ENCODE data around the gene ZNF396. TPM values are rescaled to one million over a fixed set of nuclear protein-coding genes. Genes with fewer than 3 reads are reported as not detected.

Gene ZNF396
- total and polyA plus RNA-seq, 9 of the 15 experiments (the other 6 are each of a cell fraction or from before 2014, with no cell fraction given): 0.73 to 2.3 (median 1.9) TPM

- in situ Hi-C loops (cut with MboI) (no loop called here), intact Hi-C loops (cut with micrococcal nuclease) (loop anchor here (5.0 to 10.0 kb wide), 6 partner anchors 88 to 878 kb away; partner anchors contain the start of genes GALNT1 and INO80C)
- H3K9me3 ChIP-seq (replicated peaks; ENCODE audit: control insufficient read depth, insufficient read depth, low read depth, low read length): no peaks in the 10 kb centered on the region
- no peaks in the 10 kb centered on the region for H3K79me2 ChIP-seq (ENCODE audit: control insufficient read depth, insufficient read depth, low read length)
- ATAC-seq (peak; percentile 60), FAIRE-seq (peak; percentile 69), DNase-seq (ENCODE audit: extremely low read depth in 1 of 4, low spot score in 3 of 4) (peak in 1 of 4 experiments; percentile 67)
- CTCF ChIA-PET (ENCODE audit: low intra/inter-chr PET ratio): no interaction called here
- peaks cover 0 to 5% of the 10 kb centered on the region in 2 experiments; a peak in 1 of 5 replicates for H3K27me3 ChIP-seq (ENCODE audit: control insufficient read depth in 2 of 2, insufficient read depth in 2 of 2, low read length in 2 of 2)
- H3K4me2 ChIP-seq (ENCODE audit: insufficient read depth, low read length): no peak overlapping the region
- H3K36me3 ChIP-seq (ENCODE audit: control insufficient read depth, insufficient read depth, low read length): no peaks in the 10 kb centered on the region
- H3K4me3 ChIP-seq: no peak overlapping the region
- 3% methylated on average over 6 of the region's 6 CpGs for WGBS (ENCODE audit: insufficient coverage, low coverage, missing lambda C conversion rate)
- H3K9me1 ChIP-seq (ENCODE audit: control insufficient read depth, insufficient read depth, low read length): no peaks in the 10 kb centered on the region
- POLR2A ChIA-PET: no interaction called here
- no peak overlapping the region for H3K27ac ChIP-seq (ENCODE audit: extremely low read depth, low read depth, low read length)
- H4K20me1 ChIP-seq (replicated peaks; ENCODE audit: control insufficient read depth, insufficient read depth, low read length): no peaks in the 10 kb centered on the region
- no peak overlapping the region for H3K9ac ChIP-seq (ENCODE audit: insufficient read depth in 1 of 2, low read depth in 2 of 2, low read length in 2 of 2)
- BruUV-seq (replicated peaks): no TSS peak
- H2AFZ ChIP-seq (ENCODE audit: low read depth, low read length): no peak overlapping the region
- H3K4me1 ChIP-seq (replicated peaks in 1 of 2; ENCODE audit: control insufficient read depth in 2 of 2, insufficient read depth in 2 of 2, low read length in 2 of 2): peaks cover 8 to 14% of the 10 kb centered on the region in 2 experiments; a peak in 3 of 5 replicates
- TF ChIP-seq CREM (IDR thresholded peaks at IDR 0.05; ENCODE audit: low read depth): 0 out of 2 replicates have a peak, but pooled peaks have one; percentile 11
- peak; percentile 92 for TF ChIP-seq FOSL1 (tag; conservative IDR thresholded peaks at IDR 0.05)
- no peak for TF ChIP-seq NR0B1 (IDR thresholded peaks at IDR 0.05; ENCODE audit: partially characterized antibody)
- no peak for TF ChIP-seq TAF15 (IDR thresholded peaks at IDR 0.05; ENCODE audit: low read depth, low read length)
- no peak for TF ChIP-seq E2F3 (CRISPR knock-in tag; IDR thresholded peaks at IDR 0.05)
- TF ChIP-seq ATF3 (IDR thresholded peaks at IDR 0.05): peak; percentile 71
- no peak for TF ChIP-seq ATF3 (CRISPR knock-in tag; conservative IDR thresholded peaks at IDR 0.05)
- TF ChIP-seq SP1 (CRISPR knock-in tag; IDR thresholded peaks at IDR 0.05): no peak
- TF ChIP-seq TAL1 (IDR thresholded peaks at IDR 0.05): peak; percentile 20; the same call in 1 of the 2 replicates
- peak; percentile 69 for TF ChIP-seq SMARCE1 (IDR thresholded peaks at IDR 0.05)
- TF ChIP-seq SMARCA4 (IDR thresholded peaks at IDR 0.05): peak; percentile 61; the same call in 1 of the 2 replicates
- TF ChIP-seq DPF2 (IDR thresholded peaks at IDR 0.05): peak; percentile 72
- TF ChIP-seq ARID1B (IDR thresholded peaks at IDR 0.05): peak; percentile 76
- TF ChIP-seq JUND (IDR thresholded peaks at IDR 0.05; ENCODE audit: borderline replicate concordance, low read depth, low read length): peak; percentile 93
- peak; percentile 87; the same call in 2 of the 3 replicates for TF ChIP-seq JUND (tag; IDR thresholded peaks at IDR 0.05; ENCODE audit: borderline replicate concordance, low read depth, low read length)
- TF ChIP-seq SMARCC2 (IDR thresholded peaks at IDR 0.05; ENCODE audit: low read depth): peak; percentile 59; the same call in 1 of the 2 replicates
- TF ChIP-seq CREB1 (IDR thresholded peaks at IDR 0.05): no peak
- TF ChIP-seq CREB1 (CRISPR knock-in tag; IDR thresholded peaks at IDR 0.05): no peak
- TF ChIP-seq ARID3A (IDR thresholded peaks at IDR 0.05; ENCODE audit: borderline replicate concordance, low read depth, low read length): peak; percentile 68; the same call in 1 of the 2 replicates
- TF ChIP-seq CBFA2T3 (IDR thresholded peaks at IDR 0.05): peak; percentile 45; the same call in 1 of the 2 replicates
- no peak for TF ChIP-seq MTA2 (IDR thresholded peaks at IDR 0.05; ENCODE audit: low read depth)
- peak; percentile 60 for TF ChIP-seq HMBOX1 (IDR thresholded peaks at IDR 0.05)
These were observed 29.5 kb upstream of the ZNF396 start for GRCh38 chr18:35406666-35407065.

Data from K562 (cell line).